Suprapubic skin (tissue), 4 donors: Measurements from ENCODE around the gene RPS19BP1. TPM values are rescaled to one million over a fixed set of nuclear protein-coding genes. Genes with fewer than 3 reads are reported as not detected.
"Not testable (repeated sequence)": the region's sequence is repeated elsewhere in the genome, so short reads cannot be mapped to it uniquely, and the experiment has no call there.

Experiments used
- DNase-seq, 2 donors: peaks; one replicate each; pipeline ENCODE4 v3.0.0-alpha.2; 2019; ENCODE audit warnings: low spot score in 2 of 2
- H3K27ac ChIP-seq: fragments of 200-600 bp; sonication (generic); one replicate; pipeline ENCODE4 v1.5.1; 2019
- H3K27me3 ChIP-seq: fragments of 200-600 bp; sonication (generic); one replicate; pipeline ENCODE4 v1.5.1; 2019
- H3K36me3 ChIP-seq: fragments of 200-600 bp; sonication (generic); one replicate; pipeline ENCODE4 v1.5.1; 2019
- H3K4me1 ChIP-seq: fragments of 200-600 bp; sonication (generic); one replicate; pipeline ENCODE4 v1.5.1; 2019
- H3K4me3 ChIP-seq: fragments of 200-600 bp; sonication (generic); one replicate; pipeline ENCODE4 v1.5.1; 2019; ENCODE audit warnings: mild to moderate bottlenecking
- H3K9me3 ChIP-seq: fragments of 200-600 bp; sonication (generic); one replicate; pipeline ENCODE4 v1.5.1; 2019
- EP300 ChIP-seq: sonication (generic); formaldehyde crosslinking; IDR thresholded peaks from one replicate; pipeline ENCODE4 v1.6.1; 2017; ENCODE audit warnings: antibody characterized with exemption
- POLR2A ChIP-seq, 2 donors: fragments of 450-650 bp; IDR thresholded peaks; one replicate each; pipeline ENCODE4 v1.6.1; 2017; ENCODE audit warnings: antibody characterized with exemption in 2 of 2, mild to moderate bottlenecking in 2 of 2, moderate library complexity in 2 of 2
- POLR2AphosphoS5 ChIP-seq, 3 donors: sonication (generic); formaldehyde crosslinking; IDR thresholded peaks; one replicate each; pipeline ENCODE4 v1.6.1; 2017; ENCODE audit warnings: antibody characterized with exemption in 3 of 3
- WGBS: methylation state at CpG from one replicate; pipeline ENCODE4 v1.1.5; 2018; 5-methylcytosine and 5-hydroxymethylcytosine counted together
- total RNA-seq, 4 donors: library from RNA; depleted of rRNA; stranded (reverse); fragments of >200 nt; gene quantifications; one replicate each; pipeline ENCODE4 v1.1.0, GENCODE V29; 2016
- TF ChIP-seq, protein P1 (sequence below), 2 donors: fragments of 200-600 bp in 1 of 2; fragments of 450-650 bp in 1 of 2; sonication (generic) in 1 of 2; IDR thresholded peaks; one replicate each; pipeline ENCODE4 v1.5.1; 2016 to 2019; ENCODE audit warnings: antibody characterized with exemption in 2 of 2, mild to moderate bottlenecking in 1 of 2, moderate library complexity in 1 of 2

Gene RPS19BP1
- total RNA-seq, 4 donors from 2014 or later = 61.2 to 89.5 (median 80.6) TPM

DNA sequence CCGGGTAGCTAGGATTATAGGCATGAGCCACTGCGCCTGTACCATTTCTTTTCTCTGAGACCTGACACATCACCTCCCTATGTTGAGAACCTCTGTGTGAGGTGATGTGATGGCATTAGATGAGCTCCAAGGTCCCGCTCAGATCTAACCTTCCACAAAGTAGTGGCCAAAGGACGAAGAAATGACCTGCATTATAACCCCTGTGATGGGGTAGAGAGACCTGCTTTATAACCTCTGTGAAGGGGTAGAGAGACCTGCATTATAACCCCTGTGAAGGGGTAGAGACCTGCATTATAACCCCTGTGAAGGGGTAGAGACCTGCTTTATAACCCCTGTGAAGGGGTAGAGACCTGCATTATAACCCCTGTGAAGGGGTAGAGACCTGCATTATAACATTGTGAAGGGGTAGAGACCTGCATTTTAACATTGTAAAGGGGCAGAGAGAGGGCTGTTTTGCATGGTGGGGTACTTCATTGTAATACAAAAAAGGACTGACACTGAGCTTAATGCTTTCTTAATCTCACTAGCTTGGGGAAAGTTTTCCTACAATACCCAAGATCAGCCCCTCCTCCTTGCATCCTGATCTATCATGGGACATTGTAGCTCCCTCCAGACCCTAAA, 21.9 kb downstream of the RPS19BP1 start:
- Histone ChIP-seq H3K36me3 (peaks cover 94% of the 10 kb centered on the region), H3K9me3 (no peaks in the 10 kb centered on the region), H3K27me3 (no peaks in the 10 kb centered on the region), H3K4me3 (no peak overlapping the region), H3K4me1 (peaks cover 6% of the 10 kb centered on the region), H3K27ac (no peak overlapping the region)
- 93% methylated on average over 4 of the region's 4 CpGs for WGBS
- TF ChIP-seq POLR2AphosphoS5 (IDR thresholded peaks at IDR 0.05) (no peak), POLR2A (IDR thresholded peaks at IDR 0.05) (no peak), EP300 (no peak)
- TF ChIP-seq, protein P1, sequence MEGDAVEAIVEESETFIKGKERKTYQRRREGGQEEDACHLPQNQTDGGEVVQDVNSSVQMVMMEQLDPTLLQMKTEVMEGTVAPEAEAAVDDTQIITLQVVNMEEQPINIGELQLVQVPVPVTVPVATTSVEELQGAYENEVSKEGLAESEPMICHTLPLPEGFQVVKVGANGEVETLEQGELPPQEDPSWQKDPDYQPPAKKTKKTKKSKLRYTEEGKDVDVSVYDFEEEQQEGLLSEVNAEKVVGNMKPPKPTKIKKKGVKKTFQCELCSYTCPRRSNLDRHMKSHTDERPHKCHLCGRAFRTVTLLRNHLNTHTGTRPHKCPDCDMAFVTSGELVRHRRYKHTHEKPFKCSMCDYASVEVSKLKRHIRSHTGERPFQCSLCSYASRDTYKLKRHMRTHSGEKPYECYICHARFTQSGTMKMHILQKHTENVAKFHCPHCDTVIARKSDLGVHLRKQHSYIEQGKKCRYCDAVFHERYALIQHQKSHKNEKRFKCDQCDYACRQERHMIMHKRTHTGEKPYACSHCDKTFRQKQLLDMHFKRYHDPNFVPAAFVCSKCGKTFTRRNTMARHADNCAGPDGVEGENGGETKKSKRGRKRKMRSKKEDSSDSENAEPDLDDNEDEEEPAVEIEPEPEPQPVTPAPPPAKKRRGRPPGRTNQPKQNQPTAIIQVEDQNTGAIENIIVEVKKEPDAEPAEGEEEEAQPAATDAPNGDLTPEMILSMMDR (IDR thresholded peaks at IDR 0.05) = no peak
- DNase-seq = no peak

DNA sequence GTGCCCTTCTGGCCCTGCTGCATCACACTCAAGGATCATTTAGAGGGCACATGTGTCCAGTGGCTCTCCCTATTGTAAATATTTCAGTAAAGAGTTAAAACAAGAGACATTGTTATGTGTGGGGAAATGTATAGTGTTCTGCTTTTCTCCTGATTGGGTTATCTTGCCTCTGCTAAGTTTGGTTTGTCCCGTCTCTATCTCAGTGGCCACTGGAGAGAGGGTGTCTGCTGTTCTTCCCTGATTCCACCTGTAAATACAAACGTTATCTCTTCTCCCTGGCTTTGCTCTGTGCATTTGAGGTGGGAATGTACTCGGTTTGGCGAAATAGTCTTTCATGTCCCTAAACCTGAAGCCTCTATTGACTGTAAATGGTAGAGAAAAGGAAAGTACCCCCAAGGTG, 24.2 kb downstream of the RPS19BP1 start:
- peaks cover 22% of the 10 kb centered on the region for H3K4me1 ChIP-seq
- peaks cover 88% of the 10 kb centered on the region for H3K36me3 ChIP-seq
- H3K27ac ChIP-seq = no peak overlapping the region
- 81% methylated on average over 4 of the region's 4 CpGs for WGBS
- no peak for DNase-seq
- H3K9me3 ChIP-seq = no peaks in the 10 kb centered on the region
- no peak for TF ChIP-seq POLR2A (IDR thresholded peaks at IDR 0.05)
- no peak for TF ChIP-seq EP300
- no peak overlapping the region for H3K4me3 ChIP-seq
- H3K27me3 ChIP-seq = no peaks in the 10 kb centered on the region

DNA sequence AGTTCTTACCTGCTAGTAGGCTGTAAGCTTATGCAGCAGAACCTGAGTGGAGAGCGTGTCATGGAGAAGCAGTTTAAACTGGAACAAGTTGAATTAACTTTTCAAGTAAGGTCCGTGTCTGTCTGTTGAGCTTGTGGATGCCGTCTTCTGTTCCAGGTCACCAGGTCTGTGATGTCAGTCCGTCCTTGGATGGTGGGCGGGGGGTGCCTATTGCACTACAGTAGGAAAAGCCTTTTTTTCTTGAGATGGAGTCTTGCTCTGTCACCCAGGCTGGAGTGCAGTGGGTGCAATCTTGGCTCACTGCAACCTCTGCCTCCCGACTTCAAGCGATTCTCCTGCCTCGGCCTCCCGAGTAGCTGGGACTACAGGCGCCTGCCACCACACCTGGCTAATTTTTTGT, 25.5 kb downstream of the RPS19BP1 start:
- 83% methylated on average over 10 of the region's 10 CpGs for WGBS
- H3K27ac ChIP-seq, H3K9me3 ChIP-seq, H3K4me3 ChIP-seq, H3K27me3 ChIP-seq, DNase-seq: not testable (repeated sequence)
- Histone ChIP-seq H3K36me3 (peaks cover 74% of the 10 kb centered on the region), H3K4me1 (peaks cover 31% of the 10 kb centered on the region)

DNA sequence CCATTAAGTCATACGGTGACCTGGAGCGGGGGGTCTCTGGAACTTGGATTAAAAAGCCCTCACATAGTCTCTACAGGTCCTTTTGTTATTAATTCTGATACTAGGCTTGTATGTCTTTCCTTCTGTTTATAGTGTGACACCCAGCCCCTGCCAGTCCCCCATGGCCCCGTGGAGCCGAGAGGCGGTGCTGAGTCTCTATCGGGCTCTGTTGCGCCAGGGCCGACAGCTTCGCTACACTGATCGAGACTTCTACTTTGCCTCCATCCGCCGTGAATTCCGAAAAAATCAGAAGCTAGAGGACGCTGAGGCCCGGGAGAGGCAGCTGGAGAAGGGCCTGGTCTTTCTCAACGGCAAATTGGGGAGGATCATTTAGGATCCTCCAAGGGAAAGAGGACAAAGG, 28.5 kb downstream of the RPS19BP1 start:
- Histone ChIP-seq H3K4me3 (no peak overlapping the region), H3K36me3 (peaks cover 44% of the 10 kb centered on the region), H3K27ac (no peak overlapping the region), H3K4me1 (peaks cover 60% of the 10 kb centered on the region), H3K9me3 (no peaks in the 10 kb centered on the region), H3K27me3 (no peaks in the 10 kb centered on the region)
- TF ChIP-seq, protein P1 (IDR thresholded peaks at IDR 0.05) = no peak
- DNase-seq = no peak
- WGBS = 90% methylated on average over 16 of the region's 16 CpGs

DNA sequence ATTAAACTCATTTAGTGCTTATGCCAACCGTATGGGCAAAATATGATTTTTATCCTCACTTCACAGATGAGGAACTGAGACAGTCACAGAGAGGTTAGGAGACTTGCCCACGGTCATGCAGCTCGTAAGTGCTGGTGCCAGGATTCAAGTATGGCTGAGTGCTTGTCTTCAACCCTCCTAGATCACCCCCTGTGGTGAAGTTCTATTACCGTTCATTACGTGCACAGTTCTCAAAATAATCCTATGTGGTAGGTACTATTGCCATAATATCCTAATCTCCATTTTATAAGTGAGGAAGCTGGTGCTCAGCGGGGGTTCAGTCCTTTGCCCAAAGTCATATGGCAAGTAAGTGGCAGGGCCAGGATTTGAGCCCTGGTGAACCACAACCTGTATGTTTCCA, 28.9 kb downstream of the RPS19BP1 start:
- 64% methylated on average over 6 of the region's 6 CpGs for WGBS
- Histone ChIP-seq H3K4me3 (peak overlapping the region; percentile 91), H3K4me1 (peaks cover 63% of the 10 kb centered on the region)

DNA sequence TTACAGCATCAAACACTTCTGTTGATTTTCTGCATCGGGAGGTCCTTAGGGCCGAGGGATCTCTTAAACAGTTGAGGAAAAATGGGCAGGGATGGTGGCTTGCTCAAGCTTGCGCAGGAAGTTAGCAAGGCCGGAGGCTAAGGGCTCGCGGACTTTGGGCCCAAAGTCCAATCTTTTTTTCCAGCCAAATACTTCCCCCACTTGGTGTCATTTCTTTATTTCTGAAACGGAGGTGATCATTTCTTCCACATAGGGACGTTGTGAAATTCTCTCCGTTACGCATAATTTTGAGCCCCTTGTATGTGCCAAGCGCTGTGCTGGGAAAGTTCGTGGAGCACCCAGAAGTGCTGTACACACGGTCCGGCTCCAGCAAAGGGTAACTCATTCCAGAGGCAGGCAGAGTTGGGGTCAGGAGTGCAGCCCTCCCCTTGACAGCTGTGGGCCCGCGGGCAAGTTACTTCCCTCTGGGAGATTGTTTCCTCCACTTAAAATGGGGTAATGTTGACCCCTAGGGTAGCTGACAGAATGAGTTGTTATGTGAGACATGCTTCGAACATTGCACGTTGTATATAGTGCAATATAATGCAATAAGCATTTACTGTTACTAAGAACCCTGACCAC, 29.6 kb downstream of the RPS19BP1 start:
- WGBS = 5% methylated on average over 17 of the region's 18 CpGs
- Histone ChIP-seq H3K4me3 (peak overlapping the region; percentile 91), H3K27ac (peak overlapping the region; percentile 88), H3K27me3 (no peaks in the 10 kb centered on the region), H3K36me3 (peaks cover 38% of the 10 kb centered on the region), H3K9me3 (no peaks in the 10 kb centered on the region), H3K4me1 (peaks cover 71% of the 10 kb centered on the region)
- TF ChIP-seq, protein P1 (IDR thresholded peaks at IDR 0.05) = no peak
- DNase-seq = no peak

More for the DNA sequence above, 28.9 kb downstream of the RPS19BP1 start:
- DNase-seq = no peak
- H3K9me3 ChIP-seq = no peaks in the 10 kb centered on the region
- H3K36me3 ChIP-seq = peaks cover 41% of the 10 kb centered on the region
- H3K27me3 ChIP-seq = no peaks in the 10 kb centered on the region
- no peak overlapping the region for H3K27ac ChIP-seq
- TF ChIP-seq POLR2AphosphoS5 (IDR thresholded peaks at IDR 0.05) (no peak), EP300 (no peak), POLR2A (IDR thresholded peaks at IDR 0.05) (no peak)
- TF ChIP-seq, protein P1 (IDR thresholded peaks at IDR 0.05) = no peak
